Measurements from ENCODE around the gene RHCG.

Gene RHCG

DNA sequence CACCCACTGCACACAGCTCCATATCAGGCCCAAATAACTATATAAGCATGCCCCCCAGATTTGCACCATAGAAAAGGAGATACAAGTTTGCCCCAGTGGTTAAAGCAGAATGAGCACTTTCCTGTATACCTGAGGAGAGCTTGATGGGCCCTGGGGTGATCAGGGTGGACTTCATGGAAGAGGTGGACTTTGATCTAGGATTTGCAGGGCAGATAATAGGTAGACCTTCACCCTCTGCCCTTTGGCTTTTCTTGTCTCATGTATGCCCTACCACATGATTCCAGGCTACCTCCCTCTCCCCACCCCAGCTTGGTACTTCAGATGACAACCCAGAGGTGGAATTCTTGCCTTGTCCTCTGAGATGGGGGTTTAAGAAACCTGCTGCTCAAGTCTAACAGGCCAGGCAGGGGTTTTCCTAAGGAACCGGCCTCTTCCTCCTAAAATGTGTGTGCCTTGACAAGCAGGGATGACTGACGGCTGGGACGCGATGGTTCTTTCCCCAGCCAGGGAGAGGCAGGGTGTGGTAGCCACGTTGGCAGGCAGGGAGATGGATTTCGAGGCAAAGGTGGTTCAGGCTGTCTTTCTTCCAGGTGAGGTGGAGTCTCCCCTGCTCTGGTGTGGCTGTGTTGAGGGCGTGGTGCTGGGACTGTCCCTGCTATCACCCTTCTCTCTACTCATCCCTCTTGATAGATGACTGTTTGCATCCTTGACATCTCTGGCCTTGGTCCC is 6.6 kb upstream of the RHCG start:
- DNase-seq (ENCODE audit: low read depth in 2 of 2): no peak

DNA sequence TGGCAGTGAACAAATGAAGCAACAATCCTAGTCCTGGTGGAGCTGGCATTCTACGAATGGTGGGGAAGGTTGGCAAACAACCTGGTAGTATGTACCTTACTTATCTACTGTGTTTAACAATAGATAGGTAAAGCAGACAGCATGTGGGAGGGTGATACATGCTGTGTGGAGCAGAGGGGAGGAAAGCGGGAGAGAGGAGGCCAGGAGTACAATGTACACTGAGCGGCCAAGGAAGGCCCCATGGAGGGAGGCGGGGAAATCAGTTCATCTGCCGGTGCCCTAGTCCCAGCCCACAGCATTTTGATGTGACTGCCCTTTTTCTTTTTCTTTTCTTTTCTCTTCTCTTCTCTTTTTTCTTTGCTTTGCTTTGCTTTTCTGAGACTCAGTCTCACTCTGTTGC is 5.3 kb upstream of the RHCG start:
- DNase-seq (ENCODE audit: low read depth in 2 of 2): no peak

DNA sequence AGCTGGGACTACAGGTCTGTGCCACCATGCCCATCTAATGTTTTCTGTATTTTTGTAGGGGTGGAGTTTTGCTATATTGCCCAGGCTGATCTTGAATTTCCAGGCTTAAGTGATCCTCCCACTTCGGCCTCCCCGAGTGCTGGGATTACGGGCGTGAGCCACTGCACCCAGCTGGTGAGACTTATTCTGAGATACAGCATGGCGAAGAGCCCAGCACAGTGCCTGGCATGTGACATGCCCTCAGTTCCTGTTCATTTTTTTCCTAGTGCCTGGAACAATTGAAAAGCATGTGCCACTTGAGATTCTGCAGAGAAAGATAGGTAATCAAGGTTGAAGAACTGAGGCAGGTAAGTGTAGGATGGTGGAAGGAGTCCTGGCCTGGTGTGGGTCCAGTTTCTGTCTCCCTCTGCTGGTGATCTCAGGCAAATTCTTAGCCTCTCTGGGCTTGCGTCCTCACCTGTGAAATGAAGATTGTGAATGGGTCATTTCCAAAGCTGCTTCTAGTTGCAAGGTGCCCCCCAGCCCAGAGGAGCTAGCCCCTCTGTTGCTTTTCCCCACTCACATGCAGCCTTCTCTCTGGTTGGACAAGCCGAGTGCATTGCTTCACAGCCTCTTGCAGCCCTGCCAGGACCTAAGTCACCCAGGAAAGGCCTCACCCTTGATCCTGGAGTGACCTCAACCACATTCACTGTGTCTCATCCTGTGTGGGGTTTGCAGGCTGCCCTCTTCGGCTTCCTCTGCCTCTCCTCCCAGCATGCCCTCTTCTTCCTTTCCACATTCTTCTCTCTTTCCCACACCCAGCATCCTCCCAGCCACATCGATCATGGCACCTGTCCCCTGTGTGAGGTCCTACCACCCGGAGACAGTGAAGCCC is 4.3 kb upstream of the RHCG start:
- DNase-seq (ENCODE audit: low read depth in 2 of 2): no peak

DNA sequence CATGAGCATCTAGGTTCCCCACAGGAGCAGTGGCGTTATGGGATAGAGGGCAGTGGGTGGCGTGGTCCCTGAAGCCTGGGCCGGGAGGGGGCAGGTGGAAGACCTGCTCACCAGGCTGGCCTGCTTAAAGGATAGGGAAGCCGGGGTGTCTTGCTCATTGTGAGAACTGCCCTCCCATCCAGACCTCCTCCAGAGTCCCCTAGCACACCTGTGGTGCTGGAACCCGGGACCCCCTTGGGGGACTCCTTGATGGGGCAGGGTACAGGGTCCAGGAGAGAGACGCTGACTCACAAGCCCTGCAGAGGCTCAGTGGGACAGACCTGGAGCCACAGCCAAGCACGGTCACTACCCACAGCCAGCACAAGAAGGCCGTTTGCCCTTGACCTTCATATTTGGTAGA is 2.8 kb upstream of the RHCG start:
- DNase-seq (ENCODE audit: low read depth in 2 of 2): no peak

DNA sequence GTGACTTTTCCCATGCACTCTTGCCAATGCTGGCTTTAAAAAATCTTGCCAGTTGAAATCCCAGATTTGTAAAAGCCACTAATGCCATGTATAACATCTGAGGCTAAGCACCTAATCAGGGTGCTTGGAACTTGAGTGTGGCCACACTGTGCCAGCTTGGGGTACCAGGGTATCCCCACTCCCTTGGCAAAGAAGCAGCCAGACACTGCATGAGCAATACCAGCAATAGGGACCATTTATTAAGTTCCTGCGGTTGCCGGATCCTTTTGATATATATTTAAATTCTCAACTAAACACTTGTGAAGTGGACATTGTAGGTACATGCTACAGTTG is 2.2 kb upstream of the RHCG start:
- no peak for DNase-seq (ENCODE audit: low read depth in 2 of 2)

DNA sequence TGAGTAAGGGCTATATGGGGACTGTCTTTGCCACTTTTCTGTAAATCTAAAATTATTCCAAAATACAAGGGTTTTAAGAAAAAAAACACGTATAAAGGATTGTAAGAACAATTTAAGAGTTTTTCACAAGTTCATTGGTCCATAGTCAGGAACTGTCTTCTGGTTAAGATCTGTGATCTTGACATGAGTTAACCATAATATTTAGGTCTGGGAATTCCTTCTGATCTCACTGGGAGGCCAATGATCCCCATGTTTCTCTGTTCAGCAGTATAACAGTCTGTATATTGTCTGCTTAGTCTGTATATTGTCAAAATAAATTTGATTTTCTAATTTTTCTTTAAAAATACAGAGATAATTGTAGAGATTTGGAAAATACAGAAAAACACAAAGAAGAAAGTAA is 848 bp upstream of the RHCG start:
- DNase-seq (ENCODE audit: low read depth in 2 of 2): no peak

DNA sequence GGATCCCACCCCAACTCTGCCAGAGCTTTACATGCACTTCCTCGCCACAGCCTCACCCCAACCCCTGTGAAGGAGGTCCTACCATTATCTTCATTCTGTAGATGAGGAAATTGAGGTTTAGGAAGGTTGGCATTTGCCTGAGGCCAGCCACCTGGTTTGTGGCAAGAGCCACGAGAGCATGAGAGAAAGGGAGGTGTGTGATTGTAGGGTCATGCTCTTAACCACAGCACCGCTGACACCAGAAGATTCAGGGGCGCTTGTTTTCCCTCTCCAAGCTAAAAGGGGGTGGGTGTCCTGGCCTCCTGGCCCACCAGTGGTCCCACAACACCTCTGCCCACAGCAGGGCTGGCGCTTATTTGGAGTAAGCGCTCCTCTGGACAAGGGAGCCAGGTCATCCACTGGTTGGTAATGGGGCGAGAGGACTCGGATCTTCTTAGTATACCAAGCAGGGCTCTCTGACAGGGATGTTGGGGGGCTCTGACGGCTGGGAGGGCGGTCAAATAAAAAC is 691 bp downstream of the RHCG start:
- no peak for DNase-seq (ENCODE audit: low read depth in 2 of 2)

DNA sequence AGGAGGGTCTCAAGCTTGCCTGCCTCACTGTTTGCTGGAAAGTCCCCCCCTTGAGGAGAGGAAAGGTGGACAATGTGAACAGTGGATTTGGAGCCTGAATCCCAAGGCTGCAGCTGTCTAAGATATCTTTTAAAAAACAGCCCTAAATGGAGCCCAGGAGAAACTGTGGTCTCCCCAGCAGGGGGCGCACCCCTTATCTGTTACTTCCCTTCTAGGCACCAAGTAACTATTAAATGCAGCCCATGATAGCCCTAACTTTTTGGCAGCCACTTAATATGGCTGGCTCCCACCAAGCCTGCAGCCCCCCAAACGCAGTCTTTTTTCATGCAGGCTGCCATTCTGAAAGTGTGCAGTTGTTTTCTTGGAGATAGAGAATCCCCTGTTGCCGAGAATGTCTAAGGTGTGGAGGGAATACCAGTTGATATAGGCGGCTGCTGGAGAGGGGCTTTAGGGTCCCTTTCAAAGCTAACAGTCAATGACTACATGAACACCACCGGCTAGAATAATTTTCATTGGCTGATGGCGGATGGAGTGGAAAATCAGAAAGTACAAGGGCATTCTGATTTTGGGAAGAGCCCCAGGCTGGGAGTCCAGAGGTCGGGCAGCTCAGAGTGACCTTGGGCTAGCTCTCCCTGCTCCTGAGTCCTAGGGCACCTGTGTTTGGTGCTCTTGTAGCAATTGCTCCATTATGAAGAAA is 1.3 kb downstream of the RHCG start:
- no peak for DNase-seq (ENCODE audit: low read depth in 2 of 2)

DNA sequence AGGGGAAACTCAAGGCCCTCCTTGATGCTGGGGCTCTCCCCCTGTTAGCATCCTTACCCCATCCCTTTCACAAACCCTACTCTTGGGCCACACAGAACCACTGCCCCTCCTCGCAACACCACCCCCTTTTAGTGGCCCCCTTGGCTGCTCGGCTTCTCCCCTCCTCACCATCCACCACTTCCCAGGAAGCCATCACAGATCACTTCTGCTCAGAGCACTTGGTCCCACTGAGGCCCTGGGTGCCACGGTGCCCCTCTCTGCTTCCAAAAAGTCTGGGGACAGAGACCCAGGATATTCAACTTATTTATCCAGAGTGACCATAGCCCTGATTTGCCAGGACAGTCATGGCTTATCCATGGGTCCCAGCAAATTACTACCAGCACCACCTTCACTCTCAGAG is 2.4 kb downstream of the RHCG start:
- no peak for DNase-seq (ENCODE audit: low read depth in 2 of 2)

DNA sequence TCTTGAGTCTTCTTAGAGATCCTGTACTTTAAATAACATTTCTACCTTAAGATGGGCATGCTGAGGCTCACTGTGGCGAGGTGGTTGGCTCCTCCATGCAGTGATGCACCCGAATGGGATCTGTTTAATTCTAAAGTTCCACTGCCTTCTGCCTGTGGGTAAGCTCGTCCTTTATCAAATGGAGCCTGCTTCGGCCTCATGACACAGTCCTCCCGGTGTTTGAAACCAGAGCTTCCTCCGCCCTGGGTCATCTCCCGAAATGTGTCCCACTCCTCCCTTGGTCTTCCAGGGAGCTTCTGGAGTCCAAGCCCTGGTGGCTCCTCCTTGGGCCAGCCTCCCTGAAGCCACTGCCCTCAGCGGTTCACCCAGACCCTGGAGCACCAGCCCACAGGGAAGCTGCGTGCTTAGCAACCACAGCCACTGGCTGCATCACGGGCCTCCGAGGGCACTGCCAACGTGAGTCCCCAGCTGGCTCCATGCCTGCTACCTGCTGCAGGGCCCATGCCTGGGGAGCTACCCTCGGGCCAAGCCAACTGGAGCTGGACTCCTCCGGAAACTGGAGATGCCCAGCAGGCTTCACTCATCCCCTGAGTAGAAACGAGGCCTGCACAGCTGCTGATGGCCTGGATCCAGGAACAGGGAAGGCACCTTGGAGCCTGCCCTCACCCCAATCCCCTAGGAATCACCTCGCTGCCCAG is 3.3 kb downstream of the RHCG start:
- DNase-seq (ENCODE audit: low read depth in 2 of 2): no peak

DNA sequence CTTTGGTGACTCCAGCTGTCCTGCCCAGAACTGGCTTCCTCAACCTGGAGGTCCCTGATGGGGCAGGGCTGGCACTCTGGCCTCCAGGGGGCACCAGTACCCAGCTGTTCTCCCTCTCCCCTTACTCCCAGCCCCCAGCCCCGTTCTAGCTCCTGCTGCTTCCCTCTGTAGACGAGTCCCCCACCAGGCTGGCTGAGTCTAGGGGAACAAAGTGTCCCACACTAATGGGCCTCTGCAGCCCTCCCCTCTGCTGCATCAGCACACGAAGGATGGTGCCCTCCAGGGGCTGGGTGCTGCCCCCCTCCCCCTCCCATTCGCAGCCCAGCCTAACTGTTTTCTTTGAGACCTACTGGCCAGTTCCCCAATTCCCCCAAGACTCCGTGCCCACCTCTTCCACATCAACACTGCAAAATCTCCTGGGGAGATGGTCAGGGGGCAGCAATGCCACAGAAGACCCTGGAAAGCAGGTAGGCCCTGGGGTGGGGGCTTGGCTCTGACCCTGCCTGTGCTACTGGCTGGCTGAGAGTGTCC is 4.2 kb downstream of the RHCG start:
- DNase-seq (ENCODE audit: low read depth in 2 of 2): no peak

DNA sequence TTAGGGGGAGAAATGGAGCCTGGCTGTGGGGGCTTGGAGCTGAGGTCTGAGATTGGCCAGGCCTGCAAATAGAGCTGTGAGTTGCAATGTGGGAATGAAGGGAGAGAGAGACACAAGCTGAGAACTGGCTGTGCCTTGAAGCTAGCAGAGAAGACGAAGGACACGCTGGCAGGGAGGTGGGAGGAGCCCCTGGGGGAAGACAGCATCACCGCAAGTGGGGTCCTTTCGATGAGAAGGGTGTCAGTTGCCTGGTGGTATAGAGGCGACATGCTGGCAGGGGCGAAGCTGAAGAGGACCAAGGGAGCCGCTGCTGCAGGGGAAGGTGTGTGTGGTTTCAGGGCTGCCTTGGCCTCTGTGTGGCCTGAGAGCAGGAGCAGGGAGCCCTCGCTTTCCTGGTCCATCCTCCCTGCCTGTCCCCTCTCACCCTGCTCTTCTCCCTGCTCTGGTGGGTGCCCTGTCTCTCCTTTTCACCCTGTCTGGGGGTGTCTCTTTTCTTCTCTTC is 5.5 kb downstream of the RHCG start:
- no peak for DNase-seq (ENCODE audit: low read depth in 2 of 2)

DNA sequence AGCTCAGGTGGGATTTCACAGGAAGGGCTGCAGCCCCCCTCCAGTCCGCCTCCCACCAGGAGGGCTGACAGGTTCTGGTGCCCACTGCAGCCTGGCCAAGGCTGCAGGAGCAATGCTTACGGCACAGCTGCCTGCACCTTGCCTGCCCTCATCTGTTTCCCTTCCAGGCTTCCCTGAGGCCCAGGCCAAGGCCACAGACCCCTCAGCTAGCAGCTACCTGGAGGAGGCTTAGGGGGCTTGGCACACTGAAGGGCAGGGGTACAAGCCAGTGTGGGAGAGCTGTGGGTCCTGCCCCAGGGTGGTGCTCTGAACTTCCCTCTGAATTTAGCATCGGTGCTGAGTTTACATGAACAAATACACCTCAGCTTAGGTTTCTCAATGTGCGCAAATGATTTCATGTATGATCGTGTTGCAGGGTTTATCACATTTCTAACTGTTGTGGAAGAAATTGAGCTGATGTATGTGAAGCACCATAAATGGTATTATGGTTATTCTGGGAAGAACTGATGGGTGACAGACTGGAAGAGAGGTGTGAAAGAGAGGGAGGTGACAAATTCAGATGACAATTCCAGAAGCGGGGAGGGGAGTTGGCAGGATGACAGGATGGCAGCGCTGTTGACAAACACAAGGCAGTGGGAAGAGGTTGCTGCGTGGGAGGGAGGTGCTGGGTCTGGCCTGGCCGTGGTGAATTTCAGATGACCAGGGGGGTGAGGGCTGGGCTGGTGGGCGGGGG is 6.1 kb downstream of the RHCG start:
- DNase-seq (ENCODE audit: low read depth in 2 of 2): no peak

DNA sequence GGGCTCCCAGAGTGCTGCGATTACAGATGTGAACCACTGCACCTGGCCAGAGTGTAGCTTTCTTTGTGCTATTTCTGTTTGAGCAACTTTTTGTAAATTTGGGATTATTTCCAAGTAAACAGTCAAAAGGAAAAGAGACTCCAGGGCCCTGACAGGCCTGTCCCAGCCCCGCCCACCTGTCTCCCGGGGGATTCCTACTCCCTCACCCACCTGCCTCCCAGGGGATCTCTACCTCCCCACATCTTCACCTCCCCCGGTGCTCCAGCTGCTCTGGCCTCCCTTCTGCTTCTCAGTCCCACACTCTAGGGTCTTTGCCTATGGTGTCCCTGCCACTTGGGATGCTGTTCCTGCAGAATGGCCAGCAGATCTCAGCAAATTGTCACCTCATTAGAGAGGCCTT is 7.0 kb downstream of the RHCG start:
- no peak for DNase-seq (ENCODE audit: low read depth in 2 of 2)

DNA sequence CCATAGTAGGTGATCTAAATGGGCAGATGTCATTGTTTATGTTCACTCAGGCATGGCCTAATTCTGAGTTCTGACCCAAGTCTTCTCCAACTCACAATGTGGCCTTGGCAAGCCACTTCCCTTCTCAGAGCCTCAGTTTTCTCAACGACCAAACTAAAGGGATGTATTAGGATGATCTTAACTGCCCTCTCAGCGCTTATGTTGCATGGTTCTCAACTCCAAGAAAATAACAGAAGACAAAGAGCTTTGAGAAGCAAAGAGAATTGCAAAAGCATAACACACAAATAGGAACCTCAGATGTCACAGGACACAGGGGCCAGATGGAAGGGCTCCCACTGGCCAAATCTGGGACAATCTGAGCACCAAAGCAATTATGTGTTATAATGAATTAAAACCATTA is 8.6 kb downstream of the RHCG start:
- no peak for DNase-seq (ENCODE audit: low read depth in 2 of 2)

DNA sequence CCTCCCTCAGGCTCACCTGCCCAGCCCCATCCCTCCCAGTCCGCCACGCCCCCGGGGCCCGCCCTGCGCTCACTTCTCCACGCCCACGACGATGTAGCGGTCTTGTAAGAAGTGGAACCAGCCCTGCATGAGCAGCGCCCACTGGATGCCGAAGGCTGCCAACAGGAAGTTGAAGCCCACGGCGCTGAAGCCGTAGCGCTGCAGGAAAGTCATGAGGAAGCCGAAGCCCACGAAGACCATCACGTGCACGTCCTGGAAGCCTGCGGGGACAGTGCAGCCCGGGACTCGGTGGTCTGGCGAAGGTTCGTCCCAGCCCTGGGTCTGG is 9.7 kb downstream of the RHCG start:
- peak in 1 of 2 donors; percentile 21 for DNase-seq (ENCODE audit: low read depth in 2 of 2)

DNA sequence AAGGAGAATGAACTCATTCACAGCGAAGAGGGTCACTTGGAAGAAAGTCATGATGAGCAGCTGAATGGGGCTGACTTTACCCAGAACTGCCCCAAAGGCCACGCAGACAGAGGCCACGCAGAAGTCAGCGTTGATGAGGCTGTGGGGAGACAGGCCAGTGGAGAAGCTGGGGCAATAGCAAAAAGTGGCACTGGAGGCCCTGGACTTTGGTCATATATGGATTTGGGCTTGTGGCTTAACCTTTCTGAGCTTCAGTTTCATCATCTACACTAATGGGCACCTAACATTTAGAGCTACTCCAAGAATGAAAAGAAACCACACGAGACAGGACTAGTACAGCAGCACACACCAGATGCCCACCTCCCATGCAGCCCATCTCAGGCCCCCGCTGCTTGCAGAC is 13.3 kb downstream of the RHCG start:
- DNase-seq (ENCODE audit: low read depth in 2 of 2): no peak

DNA sequence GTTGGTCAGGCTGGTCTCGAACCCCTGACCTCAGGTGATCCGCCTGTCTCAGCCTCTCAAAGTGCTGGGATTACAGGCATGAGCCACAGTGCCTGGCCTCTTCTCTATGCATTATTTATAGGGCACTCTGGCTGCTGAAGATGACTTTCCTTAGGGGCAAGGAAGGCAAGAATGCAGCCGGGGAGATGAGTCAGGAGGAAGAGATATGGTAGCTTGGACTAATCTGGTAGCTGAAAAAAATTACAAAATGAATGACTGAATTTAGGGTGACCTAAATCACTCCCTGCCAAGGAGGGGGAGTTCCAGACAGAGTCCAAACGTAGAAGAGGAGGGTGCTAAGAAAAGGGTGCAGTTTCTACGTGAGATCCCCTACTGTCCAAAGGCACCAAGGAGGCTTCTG is 14.2 kb downstream of the RHCG start:
- DNase-seq (ENCODE audit: low read depth in 2 of 2): no peak

DNA sequence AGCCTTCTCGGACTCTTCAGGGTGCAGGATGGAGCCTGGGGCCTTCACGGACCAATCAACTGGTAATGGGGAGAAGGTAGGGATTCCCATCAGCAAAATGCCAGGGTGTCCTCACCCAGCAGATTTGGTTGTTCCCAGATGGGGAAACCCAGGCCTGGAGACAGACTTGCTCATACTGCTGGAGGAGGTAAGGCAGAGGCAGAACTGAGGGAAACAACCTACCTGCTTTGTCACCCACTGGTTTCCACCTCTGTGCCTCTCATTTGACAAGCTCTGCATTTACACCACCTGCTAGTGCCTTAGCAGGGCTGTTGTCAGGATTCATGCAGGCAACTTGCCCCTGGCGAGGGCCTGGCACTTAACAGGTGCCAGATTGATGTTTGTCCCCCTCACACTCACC is 15.9 kb downstream of the RHCG start:
- DNase-seq (ENCODE audit: low read depth in 2 of 2): no peak

DNA sequence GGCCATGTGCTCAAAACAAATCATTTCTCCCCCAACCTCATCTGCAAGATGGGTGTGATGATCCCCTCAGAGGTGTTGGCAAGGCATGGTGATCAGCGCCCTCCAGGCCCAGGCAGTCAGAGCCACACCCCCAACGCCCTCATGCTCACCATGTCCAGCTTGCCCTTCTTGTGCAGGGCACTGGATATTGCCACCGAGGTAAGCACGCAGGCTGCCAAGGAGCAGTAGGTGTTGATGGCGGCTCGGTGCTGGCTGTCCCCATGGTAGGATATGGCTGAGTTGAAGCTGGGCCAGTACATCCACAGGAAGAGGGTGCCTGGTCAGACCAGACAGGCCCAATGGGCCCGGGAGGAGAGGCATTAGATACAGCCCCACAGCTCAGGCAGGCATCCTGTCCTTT is 17.2 kb downstream of the RHCG start:
- DNase-seq (ENCODE audit: low read depth in 2 of 2): no peak

Measured in activated CD8-positive, alpha-beta memory T cell treated with anti-CD3 and anti-CD28 coated beads for 4 hours (primary cell).